ENCODE measurements around the gene FIBP. TPM values are rescaled to one million over a fixed set of nuclear protein-coding genes. Genes with fewer than 3 reads are reported as not detected.

Gene FIBP
- total RNA-seq, 2 experiments from 2014 or later = 78.8 to 79.9 TPM

DNA sequence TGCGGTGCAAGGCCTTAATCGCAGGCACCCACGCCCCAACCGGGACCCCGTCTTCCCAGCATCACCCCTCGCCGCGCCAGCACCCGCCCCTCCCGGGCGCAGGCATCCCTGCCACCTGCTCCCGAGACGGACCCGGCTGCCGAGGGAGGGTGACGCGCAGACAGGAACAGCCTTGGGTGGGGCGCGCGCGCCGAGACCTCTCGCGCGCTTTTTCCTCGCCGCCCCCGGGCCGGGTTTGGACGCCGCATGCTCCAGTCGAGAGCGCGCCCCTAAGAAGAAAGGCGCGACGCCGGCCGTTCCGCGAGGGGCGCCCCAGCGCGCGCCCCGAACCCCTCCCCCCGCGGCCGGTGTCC lies 30.8 kb downstream of the FIBP start:
- peak overlapping the region; percentile 88 for H3K4me3 Mint-ChIP-seq
- H3K36me3 Mint-ChIP-seq (ENCODE audit: low read depth) = peaks cover 66% of the 10 kb centered on the region
- TF ChIP-seq, protein P1, sequence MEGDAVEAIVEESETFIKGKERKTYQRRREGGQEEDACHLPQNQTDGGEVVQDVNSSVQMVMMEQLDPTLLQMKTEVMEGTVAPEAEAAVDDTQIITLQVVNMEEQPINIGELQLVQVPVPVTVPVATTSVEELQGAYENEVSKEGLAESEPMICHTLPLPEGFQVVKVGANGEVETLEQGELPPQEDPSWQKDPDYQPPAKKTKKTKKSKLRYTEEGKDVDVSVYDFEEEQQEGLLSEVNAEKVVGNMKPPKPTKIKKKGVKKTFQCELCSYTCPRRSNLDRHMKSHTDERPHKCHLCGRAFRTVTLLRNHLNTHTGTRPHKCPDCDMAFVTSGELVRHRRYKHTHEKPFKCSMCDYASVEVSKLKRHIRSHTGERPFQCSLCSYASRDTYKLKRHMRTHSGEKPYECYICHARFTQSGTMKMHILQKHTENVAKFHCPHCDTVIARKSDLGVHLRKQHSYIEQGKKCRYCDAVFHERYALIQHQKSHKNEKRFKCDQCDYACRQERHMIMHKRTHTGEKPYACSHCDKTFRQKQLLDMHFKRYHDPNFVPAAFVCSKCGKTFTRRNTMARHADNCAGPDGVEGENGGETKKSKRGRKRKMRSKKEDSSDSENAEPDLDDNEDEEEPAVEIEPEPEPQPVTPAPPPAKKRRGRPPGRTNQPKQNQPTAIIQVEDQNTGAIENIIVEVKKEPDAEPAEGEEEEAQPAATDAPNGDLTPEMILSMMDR (IDR thresholded peaks at IDR 0.05) = no peak
- no peaks in the 10 kb centered on the region for H3K27me3 Mint-ChIP-seq
- no peaks in the 10 kb centered on the region for H3K9me3 Mint-ChIP-seq
- ChIA-PET POLR2A (interaction anchor here (0.9 to 29.8 kb wide), 5 partner anchors 11 to 285 kb away, joined by 3 to 560 read pairs (median 6); partner anchors contain the start of genes CCDC85B, CTSW, EFEMP2 and FIBP), CTCF (interaction anchor here (0.6 to 12.3 kb wide), 5 partner anchors 30 to 145 kb away, joined by 3 to 283 read pairs (median 4); partner anchors contain the start of genes AP5B1, CCDC85B, FIBP and KAT5)
- DNase-seq (peak; percentile 64), ATAC-seq (no peak)
- H3K27ac Mint-ChIP-seq = peak overlapping the region; percentile 78
- intact Hi-C loops (cut with micrococcal nuclease) = no loop called here
- peaks cover 41% of the 10 kb centered on the region for H3K4me1 Mint-ChIP-seq (ENCODE audit: low read depth)

DNA sequence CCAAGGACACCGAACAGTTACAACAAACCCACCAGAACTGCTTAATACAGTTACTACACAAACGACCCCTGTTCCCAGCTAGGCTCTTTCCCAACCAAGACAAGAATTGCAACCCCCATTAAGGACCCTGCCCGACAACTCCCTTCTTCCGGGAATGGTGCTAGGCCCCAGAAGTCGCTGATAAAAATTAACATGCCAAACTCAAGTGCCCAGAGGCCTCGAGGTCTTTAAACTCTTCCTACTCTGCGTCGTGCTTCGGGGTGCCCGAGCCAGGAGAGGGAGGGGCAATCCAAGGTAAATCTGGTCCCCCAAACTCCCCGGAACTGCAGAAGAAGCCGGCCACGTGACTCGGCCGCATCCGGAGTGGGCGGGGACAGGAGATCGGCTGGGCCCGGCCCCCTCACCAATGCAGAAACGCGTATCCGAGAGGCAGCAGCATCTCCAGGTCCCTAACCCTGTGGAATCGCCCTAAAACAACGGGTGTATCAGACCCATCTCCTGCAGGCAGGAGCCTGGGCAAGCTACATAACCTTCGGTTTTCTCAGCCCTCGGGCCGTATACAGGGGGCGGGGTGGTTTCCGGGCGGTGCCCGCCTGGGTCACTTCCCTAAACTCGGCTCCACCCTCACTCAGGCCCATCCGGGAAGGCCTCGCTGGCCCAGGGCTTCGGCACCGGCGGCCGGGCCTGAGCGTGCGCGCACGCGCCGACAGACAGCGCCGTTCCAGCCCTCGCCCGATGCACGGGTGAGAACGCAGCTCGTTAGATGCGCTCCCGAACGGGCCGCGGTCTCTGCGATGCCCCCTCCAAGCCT lies 31.4 kb downstream of the FIBP start:
- H3K9me3 Mint-ChIP-seq = peaks cover 3% of the 10 kb centered on the region
- peak overlapping the region; percentile 78 for H3K27ac Mint-ChIP-seq
- TF ChIP-seq, protein P1 (IDR thresholded peaks at IDR 0.05) = no peak
- intact Hi-C loops (cut with micrococcal nuclease) = no loop called here
- ChIA-PET CTCF (interaction anchor here (0.6 to 12.3 kb wide), 3 partner anchors 31 to 77 kb away, joined by 3 to 283 read pairs (median 3); partner anchors contain the start of genes AP5B1, CCDC85B and FIBP), POLR2A (interaction anchor here (0.6 to 29.8 kb wide), 6 partner anchors 10 to 242 kb away, joined by 3 to 560 read pairs (median 4); partner anchors contain the start of genes CCDC85B, CTSW, EFEMP2 and FIBP)
- peaks cover 67% of the 10 kb centered on the region for H3K36me3 Mint-ChIP-seq (ENCODE audit: low read depth)
- peaks cover 37% of the 10 kb centered on the region for H3K4me1 Mint-ChIP-seq (ENCODE audit: low read depth)
- ATAC-seq = no peak
- H3K27me3 Mint-ChIP-seq = no peaks in the 10 kb centered on the region
- peak; percentile 89 for DNase-seq
- H3K4me3 Mint-ChIP-seq = peak overlapping the region; percentile 88

DNA sequence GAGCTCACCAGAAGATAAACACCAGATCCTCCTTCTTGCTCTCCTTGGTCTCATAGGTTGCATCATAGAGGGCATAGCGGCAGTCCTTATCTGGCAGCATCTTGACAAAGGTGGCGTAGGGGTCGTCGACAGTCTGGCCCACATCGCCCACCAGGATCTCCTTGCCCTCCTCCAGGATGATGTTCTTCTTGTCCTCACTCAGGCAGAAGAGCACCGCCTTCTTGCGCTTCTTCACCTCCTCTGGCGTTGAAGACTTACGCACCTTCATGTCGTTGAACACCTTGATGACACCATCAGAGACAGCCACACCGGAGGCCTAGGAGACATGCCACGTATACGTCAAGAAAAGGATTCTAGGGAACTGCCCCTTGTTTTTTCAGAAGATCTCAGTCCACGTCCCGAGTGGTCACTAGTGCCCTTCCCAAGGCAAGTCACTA lies 32.3 kb downstream of the FIBP start:
- H3K4me1 Mint-ChIP-seq (ENCODE audit: low read depth) = peaks cover 32% of the 10 kb centered on the region
- peaks cover 3% of the 10 kb centered on the region for H3K9me3 Mint-ChIP-seq
- TF ChIP-seq, protein P1 (IDR thresholded peaks at IDR 0.05) = no peak
- peak overlapping the region; percentile 88 for H3K4me3 Mint-ChIP-seq
- POLR2A ChIA-PET = interaction anchor here (1.1 to 29.8 kb wide), 4 partner anchors 9 to 34 kb away, joined by 3 to 560 read pairs (median 94); partner anchors contain the start of genes CCDC85B, CTSW, EFEMP2 and FIBP
- intact Hi-C loops (cut with micrococcal nuclease) = no loop called here
- H3K36me3 Mint-ChIP-seq (ENCODE audit: low read depth) = peaks cover 66% of the 10 kb centered on the region
- CTCF ChIA-PET = interaction anchor here (12.3 kb wide), 1 partner anchor 32 kb away, joined by 283 read pairs; the partner anchor contains the start of genes CCDC85B and FIBP
- DNase-seq (no peak), ATAC-seq (no peak)
- H3K27ac Mint-ChIP-seq = peak overlapping the region; percentile 78
- no peaks in the 10 kb centered on the region for H3K27me3 Mint-ChIP-seq

DNA sequence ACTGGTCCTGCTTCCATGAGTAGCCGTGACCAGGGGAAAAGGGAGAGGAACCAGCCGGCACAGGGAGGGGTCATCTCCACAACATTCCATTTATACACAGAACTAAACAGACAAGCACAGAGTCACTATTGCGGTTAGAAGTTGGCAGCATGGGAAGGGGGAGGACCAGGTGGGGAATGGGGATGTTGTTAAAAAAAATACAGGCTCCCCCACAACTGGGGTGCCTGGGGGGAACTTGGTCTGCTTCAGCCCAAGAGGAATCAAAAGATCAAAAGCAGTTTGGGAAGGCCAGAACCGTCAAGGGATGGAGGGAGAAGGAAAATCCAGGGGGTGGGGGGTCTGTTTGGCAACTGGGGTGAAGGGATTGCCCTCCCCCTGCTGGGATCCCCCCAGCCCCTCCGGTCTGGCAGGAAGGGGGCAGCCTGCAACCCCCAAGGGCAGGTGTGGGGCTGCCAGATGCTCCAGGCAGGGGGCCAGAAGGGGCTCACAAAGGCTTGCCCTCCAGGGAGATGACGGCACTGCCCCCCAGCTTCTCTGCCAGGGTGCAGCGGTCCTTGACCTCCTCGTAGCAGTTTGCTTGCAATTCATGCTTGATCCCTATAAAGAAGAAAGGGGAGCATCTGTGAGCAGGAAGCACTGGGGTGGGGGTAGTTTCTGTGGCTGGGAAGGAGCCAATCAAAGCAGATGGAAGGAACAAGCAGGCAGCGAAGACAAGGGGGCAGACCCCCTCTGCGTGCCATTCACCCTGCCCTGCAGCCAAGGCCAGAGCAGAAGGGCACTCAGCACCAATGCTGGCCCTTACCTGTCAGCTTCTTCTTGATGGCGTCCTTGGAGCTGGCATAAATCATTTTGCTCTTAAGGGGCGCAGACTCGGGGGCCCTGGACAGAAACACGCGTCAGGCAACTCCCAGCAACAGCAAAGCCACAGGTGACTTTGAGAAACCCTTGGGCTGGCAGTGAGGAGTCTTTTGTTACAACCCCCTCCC lies 33.1 kb downstream of the FIBP start:
- TF ChIP-seq, protein P1 (IDR thresholded peaks at IDR 0.05) = no peak
- intact Hi-C loops (cut with micrococcal nuclease) = no loop called here
- ChIA-PET POLR2A (interaction anchor here (1.1 to 29.8 kb wide), 4 partner anchors 14 to 35 kb away, joined by 3 to 560 read pairs (median 103); partner anchors contain the start of genes CCDC85B, CTSW, EFEMP2 and FIBP), CTCF (interaction anchor here (12.3 kb wide), 1 partner anchor 33 kb away, joined by 283 read pairs; the partner anchor contains the start of genes CCDC85B and FIBP)
- ATAC-seq (no peak), DNase-seq (no peak)
- H3K36me3 Mint-ChIP-seq (ENCODE audit: low read depth) = peaks cover 62% of the 10 kb centered on the region
- no peaks in the 10 kb centered on the region for H3K27me3 Mint-ChIP-seq
- H3K27ac Mint-ChIP-seq = peak overlapping the region; percentile 63
- peaks cover 32% of the 10 kb centered on the region for H3K4me1 Mint-ChIP-seq (ENCODE audit: low read depth)
- peaks cover 3% of the 10 kb centered on the region for H3K9me3 Mint-ChIP-seq
- peak overlapping the region; percentile 88 for H3K4me3 Mint-ChIP-seq
